HS-5 (cell line): Measurements from ENCODE around the gene BACH1.
"Not testable (repeated sequence)": the region's sequence is repeated elsewhere in the genome, so short reads cannot be mapped to it uniquely, and the experiment has no call there.

Source experiments
- DNase-seq: peaks from one replicate; pipeline ENCODE4 v3.0.0-alpha.2; 2012; ENCODE audit warnings: low read depth

BACH1 gene

GRCh38 chr21:29346771-29347170 is 48.0 kb downstream of the BACH1 start:
- DNase-seq = no peak

DNA sequence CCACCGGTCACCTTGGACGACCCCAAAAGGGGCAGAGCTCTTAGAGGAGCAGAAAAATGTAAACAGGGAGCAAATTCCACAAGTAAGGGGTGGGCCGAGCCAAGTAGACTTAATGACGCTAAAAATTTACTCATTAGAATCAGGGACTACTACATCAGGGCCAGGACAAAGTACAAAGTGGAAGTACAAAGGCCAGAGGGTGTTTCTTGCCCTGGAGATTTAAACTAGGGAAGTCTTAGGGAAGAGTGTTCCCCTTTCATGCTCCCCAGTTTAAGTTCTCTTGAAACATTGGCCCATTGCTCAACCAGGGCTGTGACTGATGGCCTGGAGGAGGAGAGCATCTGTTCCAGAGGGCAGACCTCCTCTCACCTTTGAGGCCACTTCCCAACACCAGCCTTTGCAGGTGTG is 48.6 kb downstream of the BACH1 start:
- no peak for DNase-seq

DNA sequence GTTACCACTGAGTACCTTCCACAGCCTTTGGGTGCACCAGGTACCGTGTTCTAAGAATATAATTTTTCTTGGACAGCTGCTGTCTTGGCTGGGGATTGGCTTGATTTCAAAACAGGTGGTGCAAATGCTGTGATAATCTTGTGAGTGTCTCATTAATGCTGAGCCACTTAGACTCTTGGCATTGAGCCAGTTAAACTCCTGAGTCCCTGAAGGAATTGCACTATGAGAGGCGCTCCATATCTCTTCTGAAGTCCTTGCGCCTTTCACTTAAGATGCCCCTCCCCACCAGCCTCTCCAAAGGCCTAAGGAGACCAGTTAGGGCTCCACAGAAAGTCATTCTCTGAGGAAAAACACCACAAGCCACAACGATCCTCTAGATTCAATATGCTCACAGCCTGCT is 51.0 kb downstream of the BACH1 start:
- DNase-seq = no peak

GRCh38 chr21:29350246-29350779 is 51.6 kb downstream of the BACH1 start:
- DNase-seq = no peak

- no peak for DNase-seq
Observed at GRCh38 chr21:29351691-29352090, 53.0 kb downstream of the BACH1 start.

GRCh38 chr21:29355043-29355710 is 56.5 kb downstream of the BACH1 start:
- not testable (repeated sequence) for DNase-seq

- DNase-seq = not testable (repeated sequence)
Observed at GRCh38 chr21:29356291-29356690, 57.6 kb downstream of the BACH1 start.

- DNase-seq = not testable (repeated sequence)
Observed at GRCh38 chr21:29356810-29357209, 58.1 kb downstream of the BACH1 start.

GRCh38 chr21:29359718-29360117 is 61.0 kb downstream of the BACH1 start:
- DNase-seq = no peak

DNA sequence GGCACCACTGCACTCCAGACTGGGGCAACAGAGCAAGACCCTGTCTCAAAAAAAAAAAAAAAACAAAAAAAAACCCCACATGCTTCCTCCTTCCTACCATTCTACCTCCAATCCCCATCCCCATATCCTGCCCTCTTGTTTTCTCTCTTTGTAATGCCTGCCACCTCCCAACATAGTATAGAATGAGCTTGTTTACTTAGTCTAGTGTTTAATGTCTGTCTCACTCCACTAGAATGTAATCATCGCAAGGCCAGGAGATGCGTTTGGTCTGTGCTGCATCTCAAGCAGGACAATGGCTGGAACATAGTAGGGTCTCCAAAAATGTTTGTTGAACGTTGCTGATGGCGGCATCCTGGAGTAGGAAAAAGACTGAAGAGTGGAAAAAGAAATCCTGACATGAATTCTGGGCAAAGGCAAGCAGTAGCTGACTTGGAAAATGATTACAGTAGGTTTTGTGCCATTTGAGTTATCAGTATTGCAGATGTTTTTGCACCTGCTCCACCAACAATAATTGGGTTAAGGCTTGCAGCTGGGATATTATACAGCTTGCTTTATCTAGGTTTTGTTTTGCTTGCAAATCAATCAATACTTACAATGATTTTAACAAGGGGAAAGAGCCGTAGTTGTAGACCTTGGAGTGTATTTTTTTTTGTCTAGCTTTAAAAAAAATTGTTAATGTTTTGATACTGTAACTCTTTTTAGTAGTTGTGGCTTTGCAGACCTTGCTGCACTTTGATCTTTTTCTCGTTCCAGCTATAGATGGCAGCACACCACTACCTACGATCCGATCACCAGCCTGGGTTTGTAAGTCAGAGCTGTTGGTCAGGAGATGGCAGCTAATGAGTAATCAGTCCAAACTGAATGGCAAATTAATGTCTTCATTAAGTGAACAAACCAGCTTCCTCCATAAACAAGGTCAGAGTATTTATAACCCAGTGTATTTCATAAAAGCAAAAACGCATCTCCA is 62.4 kb downstream of the BACH1 start:
- no peak for DNase-seq

DNA sequence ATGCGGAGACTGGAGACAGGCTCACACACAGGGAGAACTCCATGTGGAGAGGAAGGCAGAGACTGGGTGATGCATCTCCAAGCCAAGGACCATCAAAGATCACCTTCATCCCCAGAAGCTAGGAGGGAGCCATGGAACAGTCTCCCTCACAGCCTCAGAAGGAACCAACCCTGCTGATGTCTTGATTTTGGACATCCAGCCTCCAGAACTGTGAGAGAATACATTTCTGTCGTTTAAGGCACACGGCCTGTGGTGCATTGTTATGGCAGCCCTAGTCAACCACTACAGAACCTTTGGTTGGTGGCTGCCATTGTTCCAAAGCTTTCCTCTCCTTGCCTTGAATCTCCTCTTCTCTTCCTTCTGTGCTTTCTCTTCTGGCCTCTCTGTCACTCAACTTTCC is 64.0 kb downstream of the BACH1 start:
- DNase-seq = no peak

DNA sequence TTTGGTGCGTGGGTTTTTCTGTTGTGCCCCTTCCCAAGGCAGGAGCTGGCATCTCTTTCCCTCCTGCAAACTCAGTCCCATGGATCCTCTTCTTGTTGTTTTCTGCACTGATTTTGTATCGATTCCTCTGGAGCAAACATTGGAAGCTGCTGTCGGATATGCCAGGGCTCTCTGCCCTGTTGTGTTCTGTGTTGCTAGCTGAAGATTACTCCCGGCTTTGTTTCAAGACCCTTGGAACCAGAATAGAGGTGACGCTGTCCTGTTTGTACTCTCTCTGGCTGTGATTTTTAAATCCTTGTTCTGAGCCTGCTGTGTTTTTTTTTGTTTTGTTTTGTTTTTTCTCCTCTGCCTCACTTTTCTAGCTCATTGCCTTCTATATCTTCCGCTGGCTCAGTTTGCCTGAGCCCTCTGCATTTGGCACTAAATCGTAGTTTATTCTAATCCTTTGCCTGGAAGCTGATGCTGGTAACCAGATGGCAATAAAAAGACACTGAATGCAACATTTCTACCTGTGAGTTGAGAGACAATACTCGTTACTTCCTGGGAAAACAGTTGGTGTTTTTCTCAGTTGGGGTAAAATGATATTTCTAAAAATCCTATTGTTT is 67.0 kb downstream of the BACH1 start:
- DNase-seq = no peak

- DNase-seq = no peak
Observed at GRCh38 chr21:29366532-29366931, 67.8 kb downstream of the BACH1 start.

DNA sequence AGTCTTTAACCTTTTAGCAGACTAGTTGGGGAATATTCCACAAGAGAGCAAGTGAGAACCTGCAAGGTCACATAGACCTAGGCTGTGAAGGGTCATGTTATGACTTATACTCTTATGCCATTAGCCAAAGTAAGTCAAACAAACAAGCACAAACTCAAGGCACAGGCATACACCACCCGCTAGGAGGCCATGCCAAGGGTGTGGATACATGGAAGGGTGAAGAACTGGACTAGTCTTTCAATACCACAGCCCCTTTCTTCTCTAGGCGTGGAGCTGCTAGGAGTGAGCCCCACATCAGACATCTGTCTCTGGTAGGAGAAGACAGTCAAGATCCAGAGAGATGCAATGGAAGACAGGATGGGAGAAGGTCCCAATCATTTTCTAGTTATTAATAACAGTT is 68.6 kb downstream of the BACH1 start:
- no peak for DNase-seq

- DNase-seq = no peak
Observed at GRCh38 chr21:29368906-29369305, 70.2 kb downstream of the BACH1 start.

- no peak for DNase-seq
Observed at GRCh38 chr21:29371464-29371863, 72.7 kb downstream of the BACH1 start.

DNA sequence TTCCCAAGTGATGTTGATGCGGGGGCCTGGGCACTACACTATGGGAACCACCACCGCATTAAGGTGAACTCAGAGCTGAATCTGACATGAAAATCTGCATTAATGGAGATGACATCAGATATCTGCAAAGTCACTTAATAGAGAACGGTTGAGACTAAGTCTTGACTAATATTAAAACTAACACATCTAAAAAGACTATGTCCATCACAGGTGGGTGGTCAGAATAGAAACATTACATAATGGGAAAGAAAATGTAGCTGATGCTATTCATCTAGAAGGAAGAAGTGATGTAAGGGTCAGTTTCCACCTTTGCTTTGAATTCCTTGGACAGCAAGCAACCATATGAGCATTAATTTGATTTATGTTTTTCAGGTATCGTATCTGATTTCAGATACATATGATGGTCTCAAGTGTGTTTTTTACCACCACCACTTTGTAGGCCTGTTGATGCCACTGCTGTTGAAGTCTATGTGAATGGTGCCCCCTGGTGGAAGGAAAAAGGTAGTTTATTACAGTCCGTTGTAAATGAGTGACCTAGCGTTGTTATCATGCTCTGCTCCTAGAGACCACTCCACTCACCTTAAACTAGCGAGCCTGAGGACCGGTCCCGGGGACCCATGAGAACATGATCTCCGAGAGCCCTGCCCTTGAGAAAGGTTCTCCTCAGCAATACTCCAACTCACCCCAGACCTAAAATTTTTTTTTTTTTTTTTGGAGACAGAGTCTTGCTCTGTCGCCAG is 73.5 kb downstream of the BACH1 start:
- peak; percentile 53 for DNase-seq

DNA sequence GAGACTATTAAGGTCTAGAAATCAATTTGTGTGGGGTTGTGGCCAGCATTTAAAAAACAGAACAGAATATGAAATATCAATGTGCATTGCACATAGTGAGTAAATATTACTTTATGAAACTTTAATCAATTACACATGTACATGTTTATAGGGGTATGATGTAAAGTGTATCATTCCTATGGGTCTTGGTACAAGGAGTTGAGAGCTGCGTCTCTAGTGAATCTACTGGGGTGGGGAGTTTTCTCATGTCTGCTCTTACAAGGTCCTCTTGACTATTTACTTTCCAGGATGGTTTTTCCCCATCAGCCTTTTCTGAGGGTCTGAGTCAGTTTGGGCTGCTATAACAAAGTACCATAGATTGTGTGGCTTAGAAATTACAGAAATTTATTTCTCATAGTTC is 75.8 kb downstream of the BACH1 start:
- no peak for DNase-seq

GRCh38 chr21:29376556-29376955 is 77.8 kb downstream of the BACH1 start:
- no peak for DNase-seq

GRCh38 chr21:29377266-29377665 is 78.5 kb downstream of the BACH1 start:
- DNase-seq = no peak

DNA sequence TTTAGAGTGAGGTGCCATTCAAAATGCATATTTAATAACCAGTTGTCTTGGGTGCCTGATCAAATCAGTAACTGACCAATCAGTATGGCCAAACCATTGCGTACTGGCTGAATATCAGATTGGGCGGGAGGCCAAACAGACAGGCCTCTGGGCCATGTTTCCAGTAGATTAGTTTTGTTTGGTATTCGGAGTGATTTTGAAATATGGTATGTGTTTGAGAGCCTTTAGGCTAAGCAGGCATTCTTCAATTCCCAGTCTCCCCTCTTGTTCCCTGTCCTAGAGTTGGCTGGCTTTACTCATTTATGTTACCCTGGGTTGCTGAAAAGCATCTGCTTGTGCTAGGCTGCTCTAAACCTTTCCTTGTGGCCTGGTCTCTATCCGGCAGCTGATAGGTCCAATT is 80.1 kb downstream of the BACH1 start:
- DNase-seq = no peak

- no peak for DNase-seq
Observed at GRCh38 chr21:29379517-29380054, 80.9 kb downstream of the BACH1 start.
